ENCODE results near the gene NADSYN1. TPM values are rescaled to one million over a fixed set of nuclear protein-coding genes. Genes with fewer than 3 reads are reported as not detected.

The NADSYN1 gene
- total RNA-seq, 1 donor from 2014 or later: 27.7 TPM

GRCh38 chr11:71499125-71499524 lies 46.1 kb downstream of the NADSYN1 start:
- H3K9ac ChIP-seq (ENCODE audit: low read depth in 1 of 3, low read length in 3 of 3): peak overlapping the region; percentile 16 to 64 (median 51)
- peak overlapping the region; percentile 49 to 63 (median 61) for H3K4me3 ChIP-seq (ENCODE audit: low read length in 3 of 3)
- peak overlapping the region; percentile 73 for H3K27ac ChIP-seq (ENCODE audit: low read depth, low read length)
- H3K4me1 ChIP-seq (ENCODE audit: control insufficient read depth in 3 of 3, insufficient read depth in 3 of 3, low read length in 3 of 3): peaks cover 0 to 12% (median 4%) of the 10 kb centered on the region in 3 donors
- H3K9me3 ChIP-seq (ENCODE audit: control insufficient read depth in 3 of 3, low read length in 3 of 3): peaks cover 0 to 2% (median 0%) of the 10 kb centered on the region in 3 donors
- no peaks in the 10 kb centered on the region for H3K27me3 ChIP-seq (ENCODE audit: control insufficient read depth in 3 of 3, insufficient read depth in 3 of 3, low read length in 3 of 3)
- H3K36me3 ChIP-seq (ENCODE audit: control insufficient read depth in 3 of 3, insufficient read depth in 3 of 3, low read length in 3 of 3): peaks cover 36 to 47% (median 42%) of the 10 kb centered on the region in 3 donors

DNA sequence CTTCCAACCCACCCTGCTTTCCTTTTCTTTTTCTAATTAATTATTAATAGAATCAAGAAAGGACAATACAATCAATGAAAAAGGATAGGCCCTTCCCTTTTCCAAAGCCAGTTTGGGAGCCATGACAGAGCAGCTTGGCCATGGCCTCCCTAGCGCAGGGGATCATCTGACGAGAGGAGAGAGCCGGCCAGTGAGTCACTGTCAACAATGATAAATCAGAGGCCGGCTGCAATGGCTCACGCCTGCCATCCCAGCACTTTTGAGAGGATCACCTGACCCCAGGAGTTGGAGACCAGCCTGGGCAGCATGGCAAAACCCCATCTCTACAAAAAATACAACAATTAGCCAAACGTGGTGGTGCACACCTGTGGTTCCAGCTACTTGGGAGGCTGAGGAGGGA lies 46.5 kb downstream of the NADSYN1 start:
- Histone ChIP-seq H3K36me3 (ENCODE audit: control insufficient read depth in 3 of 3, insufficient read depth in 3 of 3, low read length in 3 of 3) (peaks cover 32 to 46% (median 40%) of the 10 kb centered on the region in 3 donors), H3K27ac (ENCODE audit: low read depth, low read length) (peak overlapping the region; percentile 73), H3K9ac (ENCODE audit: low read depth in 1 of 3, low read length in 3 of 3) (peak overlapping the region in 1 of 3 donors; percentile 16), H3K9me3 (ENCODE audit: control insufficient read depth in 3 of 3, low read length in 3 of 3) (peaks cover 0 to 2% (median 0%) of the 10 kb centered on the region in 3 donors), H3K4me1 (ENCODE audit: control insufficient read depth in 3 of 3, insufficient read depth in 3 of 3, low read length in 3 of 3) (peaks cover 0 to 12% (median 4%) of the 10 kb centered on the region in 3 donors), H3K27me3 (ENCODE audit: control insufficient read depth in 3 of 3, insufficient read depth in 3 of 3, low read length in 3 of 3) (no peaks in the 10 kb centered on the region), H3K4me3 (ENCODE audit: low read length in 3 of 3) (peak overlapping the region in 2 of 3 donors; percentile 49 to 61)

DNA sequence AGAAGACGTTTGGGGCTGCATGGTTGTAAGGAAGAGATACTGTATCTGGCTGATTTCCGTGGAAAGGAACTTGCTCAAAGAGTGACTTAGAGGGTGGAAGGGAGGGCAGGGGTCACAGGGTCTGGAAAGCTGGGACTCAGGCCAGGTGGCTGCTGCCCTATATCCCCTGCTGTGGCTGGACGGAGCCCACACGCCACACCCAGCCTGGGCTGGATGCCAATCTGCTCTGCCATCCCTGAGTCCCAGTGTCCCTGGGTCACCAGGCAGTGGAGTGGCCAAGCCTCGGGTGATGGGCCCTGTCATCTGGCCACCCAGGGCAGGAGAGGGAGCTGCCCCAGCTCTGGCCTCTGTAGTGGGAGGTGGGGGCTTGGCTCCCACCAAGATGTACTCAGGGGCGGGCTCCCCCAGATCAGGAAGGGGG lies 47.6 kb downstream of the NADSYN1 start:
- Histone ChIP-seq H3K9ac (ENCODE audit: low read depth in 1 of 3, low read length in 3 of 3) (no peak overlapping the region), H3K4me3 (ENCODE audit: low read length in 3 of 3) (no peak overlapping the region), H3K27ac (ENCODE audit: low read depth, low read length) (no peak overlapping the region), H3K4me1 (ENCODE audit: control insufficient read depth in 3 of 3, insufficient read depth in 3 of 3, low read length in 3 of 3) (peaks cover 0 to 12% (median 4%) of the 10 kb centered on the region in 3 donors), H3K36me3 (ENCODE audit: control insufficient read depth in 3 of 3, insufficient read depth in 3 of 3, low read length in 3 of 3) (peaks cover 27 to 42% (median 36%) of the 10 kb centered on the region in 3 donors), H3K27me3 (ENCODE audit: control insufficient read depth in 3 of 3, insufficient read depth in 3 of 3, low read length in 3 of 3) (no peaks in the 10 kb centered on the region), H3K9me3 (ENCODE audit: control insufficient read depth in 3 of 3, low read length in 3 of 3) (peaks cover 0 to 2% (median 0%) of the 10 kb centered on the region in 3 donors)

DNA sequence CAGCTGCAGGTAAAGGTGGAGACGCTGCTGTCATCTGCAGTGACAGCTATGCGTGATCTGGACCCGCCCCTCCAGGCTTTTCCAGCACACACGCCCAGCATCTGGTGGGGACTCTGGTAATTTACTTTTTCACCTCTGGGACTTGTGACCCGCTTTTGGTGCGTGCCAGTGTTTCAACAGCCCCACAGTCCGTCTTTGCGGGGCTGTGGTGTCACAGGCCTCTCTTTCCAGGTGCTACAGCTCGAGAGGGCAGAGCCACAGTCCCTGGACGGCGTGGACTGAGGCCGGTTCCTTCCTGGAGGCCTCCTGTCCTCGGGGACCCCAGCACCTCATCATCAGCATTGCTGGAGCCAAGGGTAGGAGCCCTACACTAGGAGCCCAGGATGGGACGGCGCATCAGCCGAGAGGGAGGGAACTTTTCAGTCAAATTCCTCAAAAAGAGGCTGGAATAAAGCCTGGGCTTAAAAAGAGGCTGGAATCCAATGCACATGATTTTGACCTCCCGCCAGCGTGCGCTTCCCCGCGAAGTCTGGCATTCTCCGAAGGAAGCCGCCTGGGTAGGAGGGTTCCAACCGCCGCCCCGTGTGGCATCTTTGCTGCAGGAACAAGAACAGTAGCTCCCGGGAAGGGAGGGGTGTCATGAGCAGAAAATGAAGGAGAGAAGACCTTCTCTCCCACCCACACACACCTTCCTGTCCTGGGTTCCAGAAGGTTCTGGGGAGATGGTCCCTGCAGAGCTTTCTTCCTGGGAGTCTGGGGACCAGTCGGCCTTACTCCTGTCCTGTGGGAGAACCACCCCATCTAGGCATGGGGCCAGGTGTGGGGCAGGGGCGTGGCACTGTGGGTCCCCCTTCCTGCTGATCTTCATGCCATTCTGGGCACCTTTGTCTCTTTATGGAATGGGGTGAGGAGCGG lies 48.3 kb downstream of the NADSYN1 start:
- no peak overlapping the region for H3K27ac ChIP-seq (ENCODE audit: low read depth, low read length)
- peaks cover 0 to 12% (median 4%) of the 10 kb centered on the region in 3 donors for H3K4me1 ChIP-seq (ENCODE audit: control insufficient read depth in 3 of 3, insufficient read depth in 3 of 3, low read length in 3 of 3)
- H3K9me3 ChIP-seq (ENCODE audit: control insufficient read depth in 3 of 3, low read length in 3 of 3): peaks cover 0 to 2% (median 0%) of the 10 kb centered on the region in 3 donors
- H3K9ac ChIP-seq (ENCODE audit: low read depth in 1 of 3, low read length in 3 of 3): no peak overlapping the region
- no peaks in the 10 kb centered on the region for H3K27me3 ChIP-seq (ENCODE audit: control insufficient read depth in 3 of 3, insufficient read depth in 3 of 3, low read length in 3 of 3)
- peaks cover 20 to 38% (median 33%) of the 10 kb centered on the region in 3 donors for H3K36me3 ChIP-seq (ENCODE audit: control insufficient read depth in 3 of 3, insufficient read depth in 3 of 3, low read length in 3 of 3)
- no peak overlapping the region for H3K4me3 ChIP-seq (ENCODE audit: low read length in 3 of 3)

DNA sequence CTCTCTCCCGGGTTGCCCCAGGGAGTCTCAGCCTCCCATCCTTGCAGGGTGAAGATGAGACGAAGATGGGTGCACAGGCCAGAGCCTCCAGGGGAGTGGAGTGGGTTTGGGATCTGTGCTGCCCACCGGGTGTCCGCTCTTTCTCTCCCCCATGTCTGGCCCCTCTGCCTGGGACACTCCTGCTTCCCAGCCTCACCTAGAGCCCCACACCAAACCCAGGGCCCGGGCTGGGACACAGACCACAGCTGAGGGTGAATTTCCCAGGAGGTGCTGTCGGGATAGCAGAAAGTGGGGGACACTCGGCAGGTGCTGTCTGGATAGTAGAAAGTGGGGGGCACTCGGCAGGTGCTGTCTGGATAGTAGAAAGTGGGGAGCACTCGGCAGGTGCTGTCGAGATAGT lies 49.0 kb downstream of the NADSYN1 start:
- Histone ChIP-seq H3K4me1 (ENCODE audit: control insufficient read depth in 3 of 3, insufficient read depth in 3 of 3, low read length in 3 of 3) (peaks cover 0 to 12% (median 4%) of the 10 kb centered on the region in 3 donors), H3K36me3 (ENCODE audit: control insufficient read depth in 3 of 3, insufficient read depth in 3 of 3, low read length in 3 of 3) (peaks cover 13 to 34% (median 27%) of the 10 kb centered on the region in 3 donors), H3K9ac (ENCODE audit: low read depth in 1 of 3, low read length in 3 of 3) (no peak overlapping the region), H3K27me3 (ENCODE audit: control insufficient read depth in 3 of 3, insufficient read depth in 3 of 3, low read length in 3 of 3) (no peaks in the 10 kb centered on the region), H3K9me3 (ENCODE audit: control insufficient read depth in 3 of 3, low read length in 3 of 3) (peaks cover 0 to under 1% (median 0%) of the 10 kb centered on the region in 3 donors), H3K27ac (ENCODE audit: low read depth, low read length) (no peak overlapping the region), H3K4me3 (ENCODE audit: low read length in 3 of 3) (no peak overlapping the region)

DNA sequence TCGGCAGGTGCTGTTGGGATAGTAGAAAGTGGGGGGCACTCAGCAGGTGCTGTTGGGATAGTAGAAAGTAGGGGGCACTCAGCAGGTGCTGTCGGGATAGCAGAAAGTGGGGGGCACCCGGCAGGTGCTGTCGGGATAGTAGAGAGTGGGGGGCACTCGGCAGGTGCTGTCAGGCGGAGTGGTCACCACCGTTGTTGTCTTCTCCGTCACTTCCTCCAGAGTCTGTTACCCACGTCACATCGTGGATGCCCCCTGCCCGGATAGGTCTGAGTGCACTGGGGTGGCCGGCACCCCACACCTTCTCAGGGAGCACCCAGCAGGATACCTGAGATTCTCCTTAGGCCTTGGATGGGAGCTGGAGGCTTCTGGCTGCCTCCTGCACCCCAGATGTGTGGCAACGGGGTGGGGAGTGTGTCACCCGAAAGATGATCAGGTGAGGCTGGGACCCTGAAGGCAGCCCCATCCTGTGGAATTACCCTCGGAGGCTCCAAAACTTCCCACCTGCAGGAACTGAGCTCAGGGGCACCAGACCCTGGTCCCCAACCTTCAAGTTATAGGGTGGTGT lies 50.0 kb downstream of the NADSYN1 start:
- peaks cover 0 to 12% (median 4%) of the 10 kb centered on the region in 3 donors for H3K4me1 ChIP-seq (ENCODE audit: control insufficient read depth in 3 of 3, insufficient read depth in 3 of 3, low read length in 3 of 3)
- no peak overlapping the region for H3K27ac ChIP-seq (ENCODE audit: low read depth, low read length)
- H3K36me3 ChIP-seq (ENCODE audit: control insufficient read depth in 3 of 3, insufficient read depth in 3 of 3, low read length in 3 of 3): peaks cover 5 to 25% (median 25%) of the 10 kb centered on the region in 3 donors
- no peak overlapping the region for H3K9ac ChIP-seq (ENCODE audit: low read depth in 1 of 3, low read length in 3 of 3)
- no peaks in the 10 kb centered on the region for H3K27me3 ChIP-seq (ENCODE audit: control insufficient read depth in 3 of 3, insufficient read depth in 3 of 3, low read length in 3 of 3)
- H3K4me3 ChIP-seq (ENCODE audit: low read length in 3 of 3): no peak overlapping the region
- peaks cover 0 to 3% (median 0%) of the 10 kb centered on the region in 3 donors for H3K9me3 ChIP-seq (ENCODE audit: control insufficient read depth in 3 of 3, low read length in 3 of 3)

GRCh38 chr11:71504531-71504930 lies 51.5 kb downstream of the NADSYN1 start:
- Histone ChIP-seq H3K4me3 (ENCODE audit: low read length in 3 of 3) (no peak overlapping the region), H3K36me3 (ENCODE audit: control insufficient read depth in 3 of 3, insufficient read depth in 3 of 3, low read length in 3 of 3) (peaks cover 0 to 15% (median 12%) of the 10 kb centered on the region in 3 donors), H3K27ac (ENCODE audit: low read depth, low read length) (no peak overlapping the region), H3K27me3 (ENCODE audit: control insufficient read depth in 3 of 3, insufficient read depth in 3 of 3, low read length in 3 of 3) (no peaks in the 10 kb centered on the region), H3K4me1 (ENCODE audit: control insufficient read depth in 3 of 3, insufficient read depth in 3 of 3, low read length in 3 of 3) (peaks cover 0 to 6% (median 0%) of the 10 kb centered on the region in 3 donors), H3K9me3 (ENCODE audit: control insufficient read depth in 3 of 3, low read length in 3 of 3) (peaks cover 0 to 7% (median 0%) of the 10 kb centered on the region in 3 donors), H3K9ac (ENCODE audit: low read depth in 1 of 3, low read length in 3 of 3) (no peak overlapping the region)

DNA sequence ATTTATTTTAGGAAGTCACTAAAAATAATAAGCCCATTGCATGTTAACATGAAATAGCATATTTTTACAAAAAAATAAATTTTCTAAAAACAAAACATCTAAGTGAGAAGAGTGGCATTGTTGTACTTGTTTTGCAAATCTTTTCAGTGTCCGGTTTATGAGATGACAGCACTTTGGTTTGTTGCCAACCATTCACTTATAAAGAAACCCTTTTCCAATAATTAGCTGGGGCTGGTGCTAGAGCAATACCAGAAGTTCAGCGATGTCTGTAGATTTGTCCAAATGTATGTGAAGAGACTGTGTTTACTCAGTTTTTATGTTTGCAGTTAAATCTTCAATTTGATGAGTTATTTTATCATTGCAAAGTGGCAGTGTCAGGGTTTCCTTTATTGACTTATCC lies 52.0 kb downstream of the NADSYN1 start:
- H3K36me3 ChIP-seq (ENCODE audit: control insufficient read depth in 3 of 3, insufficient read depth in 3 of 3, low read length in 3 of 3): peaks cover 0 to 13% (median 10%) of the 10 kb centered on the region in 3 donors
- peaks cover 0 to 6% (median 0%) of the 10 kb centered on the region in 3 donors for H3K4me1 ChIP-seq (ENCODE audit: control insufficient read depth in 3 of 3, insufficient read depth in 3 of 3, low read length in 3 of 3)
- H3K9ac ChIP-seq (ENCODE audit: low read depth in 1 of 3, low read length in 3 of 3): no peak overlapping the region
- no peak overlapping the region for H3K27ac ChIP-seq (ENCODE audit: low read depth, low read length)
- no peak overlapping the region for H3K4me3 ChIP-seq (ENCODE audit: low read length in 3 of 3)
- H3K9me3 ChIP-seq (ENCODE audit: control insufficient read depth in 3 of 3, low read length in 3 of 3): peaks cover 0 to 7% (median 0%) of the 10 kb centered on the region in 3 donors
- no peaks in the 10 kb centered on the region for H3K27me3 ChIP-seq (ENCODE audit: control insufficient read depth in 3 of 3, insufficient read depth in 3 of 3, low read length in 3 of 3)

GRCh38 chr11:71505781-71506180 lies 52.8 kb downstream of the NADSYN1 start:
- no peak overlapping the region for H3K4me3 ChIP-seq (ENCODE audit: low read length in 3 of 3)
- H3K36me3 ChIP-seq (ENCODE audit: control insufficient read depth in 3 of 3, insufficient read depth in 3 of 3, low read length in 3 of 3): peaks cover 0 to 11% (median 10%) of the 10 kb centered on the region in 3 donors
- H3K9ac ChIP-seq (ENCODE audit: low read depth in 1 of 3, low read length in 3 of 3): no peak overlapping the region

More at GRCh38 chr11:71505781-71506180, 52.8 kb downstream of the NADSYN1 start:
- Histone ChIP-seq H3K27ac (ENCODE audit: low read depth, low read length) (no peak overlapping the region), H3K9me3 (ENCODE audit: control insufficient read depth in 3 of 3, low read length in 3 of 3) (peaks cover 0 to 7% (median 0%) of the 10 kb centered on the region in 3 donors), H3K27me3 (ENCODE audit: control insufficient read depth in 3 of 3, insufficient read depth in 3 of 3, low read length in 3 of 3) (no peaks in the 10 kb centered on the region), H3K4me1 (ENCODE audit: control insufficient read depth in 3 of 3, insufficient read depth in 3 of 3, low read length in 3 of 3) (no peaks in the 10 kb centered on the region)
